Stimulated activated effector memory CD8-positive, alpha-beta T cell treated with anti-CD3 and anti-CD28 coated beads, Interleukin-12 subunit alpha, Interleukin-12 subunit beta, amount 100 ng/mL, for 72 hours (primary cell): ENCODE results near the gene IFT74.
"Not testable (repeated sequence)": the region's sequence is repeated elsewhere in the genome, so short reads cannot be mapped to it uniquely, and the experiment has no call there.

Source experiments
- ATAC-seq: fragments of 150-1000 bp; cut with Tn5 transposase; 2 replicates; pipeline ENCODE4 v1.10.0; 2021
- DNase-seq, 2 donors: peaks; one replicate each; pipeline ENCODE4 v3.0.0; 2021 to 2022; ENCODE audit warnings: low spot score in 2 of 2
- H3K27ac Mint-ChIP-seq: one replicate; pipeline ENCODE4 v1.8.0; 2022; ENCODE audit warnings: mild to moderate bottlenecking, mixed read lengths
- H3K36me3 Mint-ChIP-seq: one replicate; pipeline ENCODE4 v1.8.0; 2022; ENCODE audit warnings: mild to moderate bottlenecking, mixed read lengths
- H3K4me1 Mint-ChIP-seq: one replicate; pipeline ENCODE4 v1.8.0; 2022; ENCODE audit warnings: mixed read lengths
- H3K4me3 Mint-ChIP-seq: one replicate; pipeline ENCODE4 v1.8.0; 2022; ENCODE audit warnings: mild to moderate bottlenecking, mixed read lengths
- H3K9me3 Mint-ChIP-seq: one replicate; pipeline ENCODE4 v1.8.0; 2022; ENCODE audit warnings: mixed read lengths

Gene IFT74

GRCh38 chr9:27086818-27087680 is 130.8 kb downstream of the IFT74 start:
- ATAC-seq: no peak
- no peaks in the 10 kb centered on the region for H3K9me3 Mint-ChIP-seq
- no peaks in the 10 kb centered on the region for H3K4me1 Mint-ChIP-seq

GRCh38 chr9:27088981-27089380 is 132.8 kb downstream of the IFT74 start:
- Mint-ChIP-seq H3K27ac (no peak overlapping the region), H3K4me1 (no peaks in the 10 kb centered on the region), H3K4me3 (no peak overlapping the region), H3K9me3 (no peaks in the 10 kb centered on the region), H3K36me3 (no peaks in the 10 kb centered on the region)
- DNase-seq: no peak
- no peak for ATAC-seq

More at GRCh38 chr9:27086818-27087680, 130.8 kb downstream of the IFT74 start:
- Mint-ChIP-seq H3K36me3 (no peaks in the 10 kb centered on the region), H3K27ac (no peak overlapping the region), H3K4me3 (no peak overlapping the region)
- DNase-seq: no peak

GRCh38 chr9:27089706-27090105 is 133.5 kb downstream of the IFT74 start:
- Mint-ChIP-seq H3K4me1 (no peaks in the 10 kb centered on the region), H3K9me3 (no peaks in the 10 kb centered on the region), H3K27ac (no peak overlapping the region), H3K4me3 (no peak overlapping the region), H3K36me3 (no peaks in the 10 kb centered on the region)
- DNase-seq: no peak
- no peak for ATAC-seq

- no peaks in the 10 kb centered on the region for H3K4me1 Mint-ChIP-seq
- no peak for DNase-seq
- no peaks in the 10 kb centered on the region for H3K36me3 Mint-ChIP-seq
- ATAC-seq: no peak
- no peak overlapping the region for H3K4me3 Mint-ChIP-seq
- no peaks in the 10 kb centered on the region for H3K9me3 Mint-ChIP-seq
- no peak overlapping the region for H3K27ac Mint-ChIP-seq
These were observed 134.0 kb downstream of the IFT74 start for GRCh38 chr9:27090231-27090630.

- DNase-seq: no peak
- Mint-ChIP-seq H3K27ac (no peak overlapping the region), H3K4me3 (no peak overlapping the region), H3K36me3 (no peaks in the 10 kb centered on the region), H3K9me3 (no peaks in the 10 kb centered on the region), H3K4me1 (no peaks in the 10 kb centered on the region)
- no peak for ATAC-seq
These were observed 134.5 kb downstream of the IFT74 start for GRCh38 chr9:27090711-27091110.

- not testable (repeated sequence) for ATAC-seq, H3K4me3 Mint-ChIP-seq, H3K4me1 Mint-ChIP-seq, H3K27ac Mint-ChIP-seq, H3K36me3 Mint-ChIP-seq, DNase-seq, H3K9me3 Mint-ChIP-seq
These were observed 136.3 kb downstream of the IFT74 start for GRCh38 chr9:27092496-27092895.

GRCh38 chr9:27093384-27094067 is 137.3 kb downstream of the IFT74 start:
- not testable (repeated sequence) for H3K4me3 Mint-ChIP-seq, H3K9me3 Mint-ChIP-seq, ATAC-seq, H3K36me3 Mint-ChIP-seq, H3K4me1 Mint-ChIP-seq, H3K27ac Mint-ChIP-seq, DNase-seq

- no peak overlapping the region for H3K4me3 Mint-ChIP-seq
- no peak overlapping the region for H3K27ac Mint-ChIP-seq
- no peaks in the 10 kb centered on the region for H3K4me1 Mint-ChIP-seq
- DNase-seq (no peak), ATAC-seq (no peak)
- no peaks in the 10 kb centered on the region for H3K36me3 Mint-ChIP-seq
- H3K9me3 Mint-ChIP-seq: no peaks in the 10 kb centered on the region
These were observed 138.6 kb downstream of the IFT74 start for GRCh38 chr9:27094640-27095298.

GRCh38 chr9:27107241-27107640 is 151.0 kb downstream of the IFT74 start:
- no peak overlapping the region for H3K4me3 Mint-ChIP-seq
- H3K36me3 Mint-ChIP-seq: no peaks in the 10 kb centered on the region
- H3K27ac Mint-ChIP-seq: no peak overlapping the region
- DNase-seq: no peak
- H3K9me3 Mint-ChIP-seq: no peaks in the 10 kb centered on the region
- no peaks in the 10 kb centered on the region for H3K4me1 Mint-ChIP-seq
- ATAC-seq: no peak

- H3K27ac Mint-ChIP-seq: no peak within 1 kb of the TSS
- no peak within 1 kb of the TSS for H3K4me3 Mint-ChIP-seq
- ATAC-seq (no peak), DNase-seq (no peak)
- H3K9me3 Mint-ChIP-seq: no peaks in the 10 kb centered on the region
- no peaks in the 10 kb centered on the region for H3K4me1 Mint-ChIP-seq
- H3K36me3 Mint-ChIP-seq: no peaks in the 10 kb centered on the region
These were observed 152.8 kb downstream of the IFT74 start, which contains the start of gene TEK for GRCh38 chr9:27108981-27109541. Gene TEK, plus strand, starts transcription at chr9:27109225. Its CDS starts 366 bp downstream, at chr9:27109591.

GRCh38 chr9:27109621-27110020 is 153.4 kb downstream of the IFT74 start:
- Mint-ChIP-seq H3K27ac (no peak overlapping the region), H3K36me3 (no peaks in the 10 kb centered on the region), H3K4me1 (no peaks in the 10 kb centered on the region), H3K4me3 (no peak overlapping the region), H3K9me3 (no peaks in the 10 kb centered on the region)
- DNase-seq (no peak), ATAC-seq (no peak)

GRCh38 chr9:27110181-27110580 is 154.0 kb downstream of the IFT74 start:
- no peaks in the 10 kb centered on the region for H3K4me1 Mint-ChIP-seq

GRCh38 chr9:27112235-27112634 is 156.0 kb downstream of the IFT74 start:
- ATAC-seq (no peak), DNase-seq (no peak)
- Mint-ChIP-seq H3K36me3 (no peaks in the 10 kb centered on the region), H3K27ac (no peak overlapping the region), H3K9me3 (no peaks in the 10 kb centered on the region), H3K4me3 (no peak overlapping the region), H3K4me1 (no peaks in the 10 kb centered on the region)

More at GRCh38 chr9:27110181-27110580, 154.0 kb downstream of the IFT74 start:
- H3K36me3 Mint-ChIP-seq: no peaks in the 10 kb centered on the region
- no peaks in the 10 kb centered on the region for H3K9me3 Mint-ChIP-seq
- DNase-seq: no peak
- ATAC-seq: no peak
- H3K4me3 Mint-ChIP-seq: no peak overlapping the region
- no peak overlapping the region for H3K27ac Mint-ChIP-seq
